Measurements from ENCODE around the gene MTERF2.
"Not testable (repeated sequence)": the region's sequence is repeated elsewhere in the genome, so short reads cannot be mapped to it uniquely, and the experiment has no call there.

MTERF2 gene

GRCh38 chr12:107017042-107017441 is 30.1 kb upstream of the MTERF2 start:
- Histone ChIP-seq H3K27me3 (no peaks in the 10 kb centered on the region), H3K4me1 (ENCODE audit: control insufficient read depth in 1 of 2, insufficient read depth in 1 of 2, low read depth in 1 of 2, low read length in 1 of 2) (no peaks in the 10 kb centered on the region), H3K27ac (no peak overlapping the region), H3K9me3 (no peaks in the 10 kb centered on the region), H3K4me3 (ENCODE audit: low read depth in 1 of 2, low read length in 1 of 2) (no peak overlapping the region), H3K36me3 (no peaks in the 10 kb centered on the region)
- TF ChIP-seq, protein P1, sequence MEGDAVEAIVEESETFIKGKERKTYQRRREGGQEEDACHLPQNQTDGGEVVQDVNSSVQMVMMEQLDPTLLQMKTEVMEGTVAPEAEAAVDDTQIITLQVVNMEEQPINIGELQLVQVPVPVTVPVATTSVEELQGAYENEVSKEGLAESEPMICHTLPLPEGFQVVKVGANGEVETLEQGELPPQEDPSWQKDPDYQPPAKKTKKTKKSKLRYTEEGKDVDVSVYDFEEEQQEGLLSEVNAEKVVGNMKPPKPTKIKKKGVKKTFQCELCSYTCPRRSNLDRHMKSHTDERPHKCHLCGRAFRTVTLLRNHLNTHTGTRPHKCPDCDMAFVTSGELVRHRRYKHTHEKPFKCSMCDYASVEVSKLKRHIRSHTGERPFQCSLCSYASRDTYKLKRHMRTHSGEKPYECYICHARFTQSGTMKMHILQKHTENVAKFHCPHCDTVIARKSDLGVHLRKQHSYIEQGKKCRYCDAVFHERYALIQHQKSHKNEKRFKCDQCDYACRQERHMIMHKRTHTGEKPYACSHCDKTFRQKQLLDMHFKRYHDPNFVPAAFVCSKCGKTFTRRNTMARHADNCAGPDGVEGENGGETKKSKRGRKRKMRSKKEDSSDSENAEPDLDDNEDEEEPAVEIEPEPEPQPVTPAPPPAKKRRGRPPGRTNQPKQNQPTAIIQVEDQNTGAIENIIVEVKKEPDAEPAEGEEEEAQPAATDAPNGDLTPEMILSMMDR (IDR thresholded peaks at IDR 0.05) = no peak

DNA sequence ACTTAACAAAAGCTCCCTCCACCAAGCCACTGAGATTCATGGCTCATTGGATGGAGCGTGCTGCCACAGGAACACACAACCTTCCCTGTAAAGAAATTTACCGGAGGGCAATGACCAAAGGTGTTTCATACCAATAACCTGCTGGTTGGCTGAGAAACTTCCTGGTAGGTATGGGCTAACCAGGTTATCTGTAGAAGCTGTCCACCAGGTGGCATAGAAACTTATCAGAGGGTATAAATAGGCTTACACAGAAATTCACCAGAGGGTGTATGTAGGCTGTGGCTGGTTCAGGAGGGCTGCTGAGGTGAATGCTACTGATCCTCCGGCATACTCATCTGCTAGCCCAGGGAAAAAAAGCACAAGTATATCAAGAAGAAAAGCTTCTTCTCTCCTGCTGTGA is 27.1 kb upstream of the MTERF2 start:
- TF ChIP-seq, protein P1 (IDR thresholded peaks at IDR 0.05) = no peak
- Histone ChIP-seq H3K4me3 (ENCODE audit: low read depth in 1 of 2, low read length in 1 of 2) (no peak overlapping the region), H3K36me3 (no peaks in the 10 kb centered on the region)

GRCh38 chr12:107012736-107013425 is 25.9 kb upstream of the MTERF2 start:
- H3K9me3 ChIP-seq = no peaks in the 10 kb centered on the region
- no peaks in the 10 kb centered on the region for H3K36me3 ChIP-seq
- H3K27me3 ChIP-seq = no peaks in the 10 kb centered on the region
- no peak overlapping the region for H3K27ac ChIP-seq
- H3K4me1 ChIP-seq (ENCODE audit: control insufficient read depth in 1 of 2, insufficient read depth in 1 of 2, low read depth in 1 of 2, low read length in 1 of 2) = no peaks in the 10 kb centered on the region
- TF ChIP-seq, protein P1 (IDR thresholded peaks at IDR 0.05) = no peak
- no peak overlapping the region for H3K4me3 ChIP-seq (ENCODE audit: low read depth in 1 of 2, low read length in 1 of 2)

More for the DNA sequence above, 27.1 kb upstream of the MTERF2 start:
- H3K4me1 ChIP-seq (ENCODE audit: control insufficient read depth in 1 of 2, insufficient read depth in 1 of 2, low read depth in 1 of 2, low read length in 1 of 2) = no peaks in the 10 kb centered on the region
- H3K27me3 ChIP-seq = no peaks in the 10 kb centered on the region
- H3K9me3 ChIP-seq = no peaks in the 10 kb centered on the region
- no peak overlapping the region for H3K27ac ChIP-seq

GRCh38 chr12:107011519-107011918 is 24.6 kb upstream of the MTERF2 start:
- H3K27me3 ChIP-seq = no peaks in the 10 kb centered on the region
- H3K36me3 ChIP-seq = no peaks in the 10 kb centered on the region
- no peaks in the 10 kb centered on the region for H3K9me3 ChIP-seq
- H3K4me3 ChIP-seq (ENCODE audit: low read depth in 1 of 2, low read length in 1 of 2) = no peak overlapping the region
- TF ChIP-seq, protein P1 (IDR thresholded peaks at IDR 0.05) = no peak
- H3K27ac ChIP-seq = no peak overlapping the region
- no peaks in the 10 kb centered on the region for H3K4me1 ChIP-seq (ENCODE audit: control insufficient read depth in 1 of 2, insufficient read depth in 1 of 2, low read depth in 1 of 2, low read length in 1 of 2)

DNA sequence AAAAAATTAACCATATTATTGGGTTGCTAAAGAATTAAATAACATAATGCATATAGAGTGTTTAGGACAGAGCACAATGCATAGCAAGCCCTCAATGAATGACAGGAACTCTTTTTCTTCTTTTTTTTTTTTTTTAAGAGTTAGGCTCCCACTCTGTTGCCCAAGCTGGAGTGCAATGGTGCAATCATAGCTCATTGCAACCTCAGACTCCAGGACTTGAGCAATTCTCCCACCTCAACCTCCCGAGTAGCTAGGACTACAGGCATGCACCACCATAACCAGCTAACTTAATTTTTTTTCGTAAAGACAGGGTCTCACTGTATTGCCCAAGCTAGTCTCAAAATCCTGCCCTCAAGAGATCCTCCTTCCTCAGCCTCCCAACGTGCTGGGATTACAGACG is 20.5 kb upstream of the MTERF2 start:
- no peaks in the 10 kb centered on the region for H3K36me3 ChIP-seq
- H3K4me3 ChIP-seq (ENCODE audit: low read depth in 1 of 2, low read length in 1 of 2) = no peak overlapping the region

DNA sequence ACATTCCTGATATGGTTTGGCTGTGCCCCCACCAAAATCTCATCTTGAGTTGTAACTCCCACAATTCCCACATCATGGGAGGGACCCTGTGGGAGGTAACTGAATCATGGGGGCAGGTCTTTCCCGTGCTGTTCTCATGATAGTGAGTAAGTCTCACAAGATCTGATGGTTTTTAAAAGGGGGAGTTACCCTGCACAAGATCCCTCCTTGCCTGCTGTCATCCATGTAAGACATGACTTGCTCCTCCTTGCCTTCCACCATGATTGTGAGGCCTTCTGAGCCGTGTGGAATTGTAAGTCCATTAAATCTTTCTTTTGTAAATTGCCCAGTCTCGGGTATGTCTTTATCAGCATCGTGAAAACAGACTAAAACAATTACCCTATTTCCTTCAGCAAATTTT is 15.7 kb upstream of the MTERF2 start:
- not testable (repeated sequence) for H3K27me3 ChIP-seq; H3K4me1 ChIP-seq (ENCODE audit: control insufficient read depth in 1 of 2, insufficient read depth in 1 of 2, low read depth in 1 of 2, low read length in 1 of 2); H3K4me3 ChIP-seq (ENCODE audit: low read depth in 1 of 2, low read length in 1 of 2); H3K36me3 ChIP-seq; H3K27ac ChIP-seq; H3K9me3 ChIP-seq

More for the DNA sequence above, 20.5 kb upstream of the MTERF2 start:
- Histone ChIP-seq H3K4me1 (ENCODE audit: control insufficient read depth in 1 of 2, insufficient read depth in 1 of 2, low read depth in 1 of 2, low read length in 1 of 2) (no peaks in the 10 kb centered on the region), H3K27me3 (no peaks in the 10 kb centered on the region), H3K9me3 (no peaks in the 10 kb centered on the region), H3K27ac (no peak overlapping the region)
- TF ChIP-seq, protein P1 (IDR thresholded peaks at IDR 0.05) = no peak
